Fibroblast of skin of back (primary cell): ENCODE results near the gene TNC. TPM values are rescaled to one million over a fixed set of nuclear protein-coding genes. Genes with fewer than 3 reads are reported as not detected.
A peak's percentile ranks its signal among the peaks of the same experiment; 100 is the strongest.

Source experiments
- DNase-seq: peaks from one replicate; pipeline ENCODE4 v3.0.0-alpha.2; 2013
- polyA plus RNA-seq, 2 experiments: library from polyadenylated mRNA; unstranded; fragments of 120-200 nt; gene quantifications; one replicate each; pipeline ENCODE4 v1.2.1, GENCODE V29; 2013; ENCODE audit not compliant: insufficient read length in 2 of 2

Gene TNC
- 335 TPM for polyA plus RNA-seq (2013, experiment 1 of 2; ENCODE audit: insufficient read length)
- polyA plus RNA-seq (2013, experiment 2 of 2; ENCODE audit: insufficient read length) = 162 TPM

GRCh38 chr9:115117999-115118878, at the start of gene TNC:
Gene TNC, minus strand, starts transcription at chr9:115118157. Its CDS starts 27,139 bp downstream, at chr9:115091018.
- DNase-seq = peak; percentile 93

GRCh38 chr9:115167175-115167574, 49.2 kb upstream of the TNC start:
- peak; percentile 98 for DNase-seq

DNA sequence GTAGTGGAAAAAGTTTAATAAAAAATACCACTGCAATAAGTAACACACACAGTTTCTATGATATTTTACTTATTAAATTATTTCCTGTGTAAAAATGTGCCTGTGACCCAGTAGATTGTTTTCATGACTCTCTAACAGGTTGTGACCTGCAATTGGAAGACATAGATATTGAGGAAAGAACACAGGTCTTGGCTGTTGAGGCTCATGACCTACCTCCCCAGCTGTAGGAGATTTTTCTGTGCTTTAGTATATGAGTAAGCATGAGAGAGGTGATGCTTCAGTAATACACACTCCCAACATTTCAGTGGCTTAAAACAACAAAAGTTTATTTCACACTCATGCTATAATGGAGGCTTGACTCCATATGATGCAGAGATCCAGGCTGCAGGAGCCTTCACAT, 47.3 kb upstream of the TNC start:
- no peak for DNase-seq

- DNase-seq = peak; percentile 89
Observed at GRCh38 chr9:115164511-115164974, 46.6 kb upstream of the TNC start.

DNA sequence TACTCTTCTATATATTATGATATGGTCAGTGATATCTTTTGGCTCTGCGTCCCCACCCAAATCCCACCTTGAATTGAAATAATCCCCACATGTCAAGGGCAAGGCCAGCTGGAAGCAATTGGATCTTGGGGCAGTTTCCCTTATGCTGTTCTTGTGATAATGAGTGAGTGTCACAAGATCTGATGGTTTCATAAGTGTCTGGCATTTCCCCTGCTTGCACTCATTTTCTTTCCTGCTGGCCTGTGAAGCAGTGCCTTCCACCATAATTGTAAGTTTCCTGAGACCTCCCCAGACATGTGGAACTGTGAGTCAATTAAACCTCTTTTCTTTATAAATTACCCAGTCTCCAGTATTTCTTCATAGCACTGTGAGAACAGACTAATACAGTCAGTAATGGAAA, 45.0 kb upstream of the TNC start:
- no peak for DNase-seq

- DNase-seq = no peak
Observed at GRCh38 chr9:115161446-115161845, 43.5 kb upstream of the TNC start.

DNA sequence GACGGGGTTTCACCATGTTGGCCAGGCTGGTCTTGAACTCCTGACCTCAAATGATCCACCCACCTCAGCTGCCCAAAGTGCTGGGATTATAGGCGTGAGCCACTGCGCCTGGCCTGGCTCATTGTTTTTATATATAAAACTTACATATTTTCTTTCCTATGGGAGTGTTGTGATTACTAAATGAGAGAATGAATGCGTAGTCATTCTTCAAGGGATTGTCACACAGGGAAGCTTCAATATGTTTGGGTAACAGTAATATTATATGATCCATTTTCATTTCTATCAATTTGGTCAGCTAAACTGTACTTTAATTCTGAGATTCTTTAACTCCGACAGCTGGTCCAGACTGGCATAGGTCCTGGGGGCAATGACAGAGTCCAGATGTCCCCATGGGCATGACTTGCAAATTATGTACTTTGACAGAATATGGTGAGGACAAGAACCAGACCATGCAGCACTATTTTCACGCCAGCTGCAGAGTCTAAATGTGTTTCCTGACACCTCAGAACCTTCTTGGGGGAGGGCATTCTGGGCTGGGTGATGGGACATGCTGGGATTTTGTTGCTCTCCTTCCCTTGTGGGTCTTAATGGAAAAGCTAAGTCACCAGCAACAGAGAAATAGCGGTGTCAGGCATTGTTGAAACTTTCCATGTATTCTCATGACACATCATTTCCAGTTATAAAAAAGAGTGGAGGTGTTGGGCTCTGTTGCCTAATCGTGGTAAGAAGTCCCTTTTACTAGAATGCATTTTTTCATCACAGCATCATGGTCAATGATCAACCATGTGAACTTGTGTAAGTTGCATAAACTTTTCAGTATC, 40.9 kb upstream of the TNC start:
- peak; percentile 82 for DNase-seq

DNA sequence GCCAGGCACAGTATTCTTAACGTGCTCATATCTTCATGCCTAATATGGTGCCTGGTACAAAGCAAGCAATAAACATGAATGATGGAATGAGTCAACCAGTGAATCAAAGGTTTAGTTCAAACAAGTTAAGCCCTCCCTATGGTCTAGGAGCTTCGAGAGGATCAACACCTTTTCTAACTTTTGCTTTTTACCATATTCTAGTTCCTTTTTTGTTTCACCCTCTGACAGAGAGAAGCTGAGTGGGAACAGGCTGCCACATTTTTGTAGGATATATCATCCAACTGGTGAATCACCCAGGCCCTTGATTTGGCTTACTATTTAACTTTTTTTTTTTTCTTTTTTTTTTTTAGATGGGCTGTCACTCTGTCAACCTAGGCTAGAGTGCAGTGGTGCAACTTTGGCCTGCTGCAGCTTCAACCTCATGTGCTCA, 39.3 kb upstream of the TNC start:
- peak; percentile 93 for DNase-seq

DNA sequence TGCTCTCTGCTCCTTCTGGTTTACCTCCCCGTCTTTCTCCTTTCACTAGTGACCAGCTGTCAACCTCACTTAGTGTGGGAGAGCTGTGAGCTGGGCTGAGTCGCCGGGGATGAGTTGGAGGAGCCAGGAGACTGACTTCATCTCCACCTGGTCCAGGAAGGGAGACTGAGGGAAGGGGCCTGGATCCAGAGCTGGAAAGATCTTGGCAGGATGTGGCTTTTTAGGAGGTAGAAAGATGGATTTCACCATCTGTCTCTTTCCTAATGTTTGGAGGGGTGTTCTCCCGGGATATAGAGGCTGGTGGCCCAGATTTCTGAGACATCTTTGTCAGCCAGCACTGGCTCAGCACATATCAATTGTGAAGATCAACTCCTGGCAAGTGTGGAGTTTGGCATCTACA, 37.1 kb upstream of the TNC start:
- no peak for DNase-seq

DNA sequence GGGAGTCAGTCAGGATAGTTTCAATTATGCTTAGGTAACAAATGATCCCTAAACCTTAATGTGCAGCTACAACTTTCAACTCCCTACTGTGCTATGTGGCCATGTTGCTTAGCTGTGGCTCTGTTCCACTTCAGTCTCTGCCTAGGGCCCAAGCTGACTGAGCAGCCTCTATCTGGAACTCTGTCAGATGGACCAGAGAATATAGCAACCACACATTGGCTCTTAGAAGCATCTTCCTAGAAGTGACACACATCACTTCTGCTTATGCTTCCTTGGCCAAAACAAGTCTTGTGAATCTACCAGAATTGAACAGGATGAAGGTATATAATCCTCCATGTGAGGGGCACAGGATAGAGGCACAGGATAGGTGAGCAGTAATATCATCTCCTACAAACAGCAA, 36.7 kb upstream of the TNC start:
- no peak for DNase-seq

- no peak for DNase-seq
Observed at GRCh38 chr9:115152281-115152820, 34.4 kb upstream of the TNC start.

DNA sequence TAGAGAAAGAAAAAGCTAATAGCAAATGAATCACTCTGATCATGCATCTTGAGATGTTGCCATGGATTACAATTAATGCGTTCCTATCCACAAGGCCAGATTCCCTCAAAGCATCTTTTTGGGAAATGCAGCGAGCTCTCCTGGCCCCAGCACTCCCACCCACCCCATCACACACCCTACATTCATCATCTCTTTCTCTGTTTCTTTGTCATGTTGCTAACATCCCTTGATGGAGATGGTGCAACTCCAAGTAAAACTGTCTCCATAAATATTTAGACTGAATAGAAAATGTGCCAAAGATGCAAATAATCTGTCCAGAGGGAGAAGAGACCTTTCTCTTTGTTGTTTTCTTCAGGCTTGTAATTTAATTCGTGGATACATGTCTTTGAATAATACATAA, 30.8 kb upstream of the TNC start:
- DNase-seq = no peak

DNA sequence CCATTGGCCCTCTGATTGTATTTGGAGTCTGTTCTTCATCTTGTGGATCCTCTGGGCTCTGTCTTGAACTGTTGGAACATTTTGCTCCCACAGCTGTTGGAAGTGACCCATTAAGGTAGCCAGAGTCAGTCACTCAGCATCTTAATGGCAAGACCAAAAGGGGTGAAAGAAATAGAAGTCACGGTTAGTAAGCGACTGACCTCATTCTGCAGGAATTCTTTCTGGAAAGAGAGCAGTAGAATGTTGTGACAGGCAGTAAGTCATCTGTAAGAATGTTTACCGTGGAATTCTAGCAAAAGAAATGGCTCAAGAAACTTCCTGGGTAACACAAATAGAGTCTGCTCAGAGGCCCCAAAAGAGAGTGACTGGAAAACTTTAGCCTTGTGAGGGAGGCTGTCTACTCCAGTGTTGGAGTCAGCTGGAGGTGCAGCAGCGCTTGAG, 28.6 kb upstream of the TNC start:
- DNase-seq = peak; percentile 98

DNA sequence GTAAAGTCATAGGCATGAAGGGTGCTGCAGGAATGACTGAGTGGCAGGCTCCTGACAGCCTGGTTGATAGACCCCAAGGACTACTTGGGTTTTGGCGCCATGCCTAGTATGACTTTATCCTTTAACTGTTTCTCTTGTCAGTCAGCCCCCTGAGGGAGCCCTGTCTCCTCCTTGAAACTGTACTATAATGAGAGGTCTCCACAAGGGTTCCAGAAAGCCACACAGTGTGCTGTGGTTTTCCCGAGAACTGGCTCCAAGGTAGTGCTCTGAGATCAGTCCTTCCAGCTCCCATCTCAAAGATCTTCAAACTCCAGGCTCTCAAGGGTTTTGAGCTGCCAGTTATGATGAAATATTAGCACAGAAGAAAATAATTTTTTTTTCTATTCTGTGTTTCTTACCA, 26.7 kb upstream of the TNC start:
- peak; percentile 85 for DNase-seq

GRCh38 chr9:115143689-115144088, 25.7 kb upstream of the TNC start:
- DNase-seq = no peak

DNA sequence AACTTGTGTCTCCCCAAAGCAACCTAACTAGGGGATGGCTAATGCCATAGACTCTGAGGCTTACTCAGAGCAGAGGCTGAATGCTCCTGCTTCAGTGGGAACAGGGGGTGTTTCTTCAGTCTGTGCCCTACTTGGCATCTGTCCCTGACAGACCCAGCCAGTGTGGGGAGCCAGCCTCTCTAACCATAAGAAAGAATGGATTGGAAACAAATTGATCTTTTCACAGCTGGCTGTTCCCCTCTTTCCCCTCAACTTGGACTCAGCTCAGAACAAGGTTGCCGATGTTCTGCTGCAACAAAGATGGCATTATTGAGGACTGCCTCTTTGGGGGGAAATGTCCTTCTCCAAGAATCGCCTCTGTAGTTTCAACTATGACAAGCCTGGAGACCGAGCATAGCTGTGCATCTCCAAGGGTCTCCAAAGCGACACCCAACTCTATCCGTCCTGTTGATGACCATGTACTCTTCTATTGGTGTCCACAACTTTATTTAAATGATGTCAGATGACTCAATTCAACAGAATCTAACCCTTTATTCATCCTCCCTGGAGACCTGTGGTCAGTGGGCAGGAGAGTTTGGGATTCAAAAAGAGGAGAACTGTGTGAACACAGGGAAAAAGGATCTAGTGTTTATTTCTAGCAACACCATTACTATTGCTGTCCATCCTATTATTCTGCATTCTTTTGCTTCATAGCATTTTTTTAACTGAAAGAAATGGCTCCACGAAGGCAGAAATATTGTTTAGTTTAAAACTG, 24.7 kb upstream of the TNC start:
- DNase-seq = peak; percentile 94

- DNase-seq = no peak
Observed at GRCh38 chr9:115142090-115142489, 24.1 kb upstream of the TNC start.

- DNase-seq = peak; percentile 27
Observed at GRCh38 chr9:115141612-115142011, 23.7 kb upstream of the TNC start.

DNA sequence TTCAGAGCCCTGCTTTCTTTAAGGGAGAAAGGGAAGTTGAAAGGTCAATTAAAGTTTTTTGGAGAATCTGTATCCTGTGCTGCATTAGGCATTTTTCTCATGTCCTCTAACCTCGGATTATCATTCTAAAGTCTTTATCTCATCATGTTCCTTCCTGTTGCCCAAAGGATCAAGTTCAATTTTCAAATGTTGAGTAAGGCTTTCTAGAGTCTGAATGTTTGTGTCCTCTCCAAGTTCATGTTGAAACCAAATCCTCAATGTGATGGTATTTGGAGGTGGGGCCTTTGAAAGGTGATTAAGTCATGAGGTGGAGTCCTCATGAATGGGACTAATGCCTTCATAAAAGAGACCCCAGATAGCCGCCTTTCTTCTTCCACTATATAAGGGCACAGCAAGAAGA, 20.2 kb upstream of the TNC start:
- DNase-seq = no peak

DNA sequence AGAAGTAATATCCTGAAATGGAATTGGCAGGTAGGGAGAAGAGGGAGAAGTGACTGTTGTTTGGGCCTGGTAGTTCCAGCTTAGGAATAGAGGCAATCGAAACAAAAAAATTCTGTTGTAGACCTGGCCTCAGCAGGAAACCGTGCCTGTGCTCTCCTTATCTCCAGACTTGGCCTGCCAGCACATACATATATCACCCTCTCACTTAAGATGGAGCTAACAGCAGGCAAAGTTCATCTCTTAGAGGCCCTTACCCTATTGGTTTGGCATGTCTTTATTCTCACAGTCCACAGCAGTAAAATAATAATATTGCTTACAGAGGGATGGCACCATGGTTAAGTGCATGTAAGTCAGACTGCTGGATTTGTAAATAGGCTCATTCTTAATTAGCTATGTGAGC, 19.6 kb upstream of the TNC start:
- DNase-seq = no peak

GRCh38 chr9:115135821-115136778, 18.1 kb upstream of the TNC start:
- DNase-seq = peak; percentile 81
